Activated CD4-positive, alpha-beta T cell treated with anti-CD3 and anti-CD28 coated beads for 1 hour (primary cell): Measurements from ENCODE around the gene KCND2.

Experiments
- DNase-seq: peaks from one replicate; pipeline ENCODE4 v3.0.0-alpha.2; 2020

KCND2 gene

GRCh38 chr7:120412139-120413050 lies 139.4 kb downstream of the KCND2 start:
- no peak for DNase-seq

GRCh38 chr7:120413164-120413563 lies 140.2 kb downstream of the KCND2 start:
- no peak for DNase-seq

DNA sequence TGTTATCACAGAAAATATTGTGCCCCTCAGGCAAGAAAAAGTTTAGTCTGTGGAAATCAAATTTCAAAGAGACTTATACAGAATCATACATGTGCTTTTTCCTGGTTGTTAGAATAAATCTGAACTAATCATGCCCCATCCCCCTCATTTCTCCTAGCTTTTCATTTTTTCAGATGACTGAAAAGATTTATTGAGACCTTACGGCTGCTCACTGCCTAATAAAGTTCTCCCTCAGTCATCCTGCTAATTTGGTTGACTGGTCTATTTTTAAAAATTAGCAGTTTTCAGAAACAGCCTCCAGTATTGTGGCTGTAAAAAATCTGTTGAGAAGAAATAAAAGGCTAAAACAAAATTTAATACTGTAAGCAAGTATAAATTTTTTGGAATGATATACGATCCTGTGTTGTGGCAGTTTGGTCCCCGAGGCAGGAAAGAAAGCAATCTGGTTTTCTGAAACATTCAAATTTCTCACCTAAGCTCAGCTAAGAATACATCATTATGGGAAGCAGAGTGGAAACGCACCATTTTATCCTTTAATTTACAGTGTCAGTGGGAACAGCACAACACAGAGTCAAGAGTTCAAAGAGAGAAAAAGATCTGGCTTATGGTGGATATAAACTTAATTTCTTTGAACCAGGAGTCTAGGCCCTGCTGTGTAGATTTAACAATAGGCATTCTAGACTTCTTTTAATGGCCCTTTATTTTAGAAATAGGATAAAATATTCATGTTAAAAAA lies 144.4 kb downstream of the KCND2 start:
- no peak for DNase-seq

GRCh38 chr7:120421151-120421651 lies 148.2 kb downstream of the KCND2 start:
- DNase-seq, result no peak

- no peak for DNase-seq
Observed at GRCh38 chr7:120431016-120431415, 158.0 kb downstream of the KCND2 start.

DNA sequence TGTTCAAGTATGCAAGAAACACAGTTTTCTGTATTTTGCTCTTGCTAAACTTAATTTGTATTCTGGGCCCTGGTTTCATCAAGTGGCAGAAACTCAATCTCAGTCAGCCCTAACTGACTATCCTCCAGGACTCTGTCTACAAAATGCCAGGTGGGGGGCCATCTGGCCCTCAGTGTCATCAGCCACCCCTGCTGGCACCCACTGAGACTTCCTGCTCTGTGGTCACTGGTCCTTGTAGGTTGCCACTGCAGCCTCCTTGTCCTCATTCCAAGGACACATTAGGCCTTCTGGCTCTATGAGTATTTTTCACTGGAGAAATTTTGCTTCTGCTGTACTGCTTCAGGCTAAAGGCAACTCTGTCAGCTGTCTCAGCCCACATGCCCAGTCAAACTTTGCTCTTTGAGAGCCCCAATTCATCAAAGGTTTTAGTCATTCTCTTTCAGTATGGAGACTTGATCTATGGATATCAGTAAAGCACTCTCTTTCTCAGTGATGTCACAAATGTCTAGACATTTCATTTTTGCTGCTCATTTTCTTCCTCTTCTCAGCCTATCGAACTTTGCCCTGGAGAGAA lies 163.6 kb downstream of the KCND2 start:
- DNase-seq, result no peak

GRCh38 chr7:120441850-120442249 lies 168.9 kb downstream of the KCND2 start:
- no peak for DNase-seq

GRCh38 chr7:120442838-120443237 lies 169.9 kb downstream of the KCND2 start:
- DNase-seq, result no peak

DNA sequence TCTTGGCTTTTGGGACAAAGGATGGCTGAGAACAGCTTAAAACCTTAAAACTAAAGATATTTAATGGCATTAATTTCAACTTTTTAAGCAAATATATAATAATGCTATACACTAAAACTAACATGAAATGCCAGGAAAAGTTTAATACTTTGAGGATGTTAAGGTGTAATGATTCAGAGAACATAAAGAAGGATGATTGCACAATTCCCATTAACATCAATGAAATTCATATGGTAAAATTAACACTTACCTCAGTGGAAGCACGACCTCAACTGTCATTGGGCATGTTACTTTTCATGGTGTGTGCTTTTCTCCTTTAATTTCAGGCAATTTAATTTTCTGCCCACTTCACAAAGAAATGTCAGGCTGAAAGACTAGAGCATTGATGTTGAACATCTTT lies 171.7 kb downstream of the KCND2 start:
- no peak for DNase-seq

- DNase-seq, result no peak
Observed at GRCh38 chr7:120445276-120445675, 172.3 kb downstream of the KCND2 start.

- DNase-seq, result no peak
Observed at GRCh38 chr7:120452665-120453064, 179.7 kb downstream of the KCND2 start.

- DNase-seq, result no peak
Observed at GRCh38 chr7:120456699-120457098, 183.7 kb downstream of the KCND2 start.

GRCh38 chr7:120460949-120461348 lies 188.0 kb downstream of the KCND2 start:
- no peak for DNase-seq

DNA sequence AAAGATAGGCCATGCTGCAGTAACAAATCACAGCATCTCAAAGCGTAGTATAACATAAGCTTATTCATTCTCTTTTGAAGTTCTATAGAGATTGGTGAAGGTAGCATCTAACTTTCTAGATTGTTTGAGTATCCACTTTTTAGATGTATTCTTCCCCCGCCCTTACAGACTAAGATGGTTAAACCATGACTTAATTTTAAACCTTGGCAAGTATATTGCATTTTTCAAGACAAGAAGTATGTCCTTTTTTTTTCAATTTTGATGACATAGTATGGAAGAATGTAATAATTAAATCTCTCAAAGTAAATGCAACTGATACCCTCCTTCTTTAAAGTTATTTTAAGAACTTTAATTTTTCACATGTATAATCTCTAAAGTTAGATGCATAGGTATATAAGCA lies 190.0 kb downstream of the KCND2 start:
- DNase-seq, result no peak

- DNase-seq, result no peak
Observed at GRCh38 chr7:120464104-120464503, 191.1 kb downstream of the KCND2 start.

GRCh38 chr7:120467676-120468075 lies 194.7 kb downstream of the KCND2 start:
- DNase-seq, result no peak

DNA sequence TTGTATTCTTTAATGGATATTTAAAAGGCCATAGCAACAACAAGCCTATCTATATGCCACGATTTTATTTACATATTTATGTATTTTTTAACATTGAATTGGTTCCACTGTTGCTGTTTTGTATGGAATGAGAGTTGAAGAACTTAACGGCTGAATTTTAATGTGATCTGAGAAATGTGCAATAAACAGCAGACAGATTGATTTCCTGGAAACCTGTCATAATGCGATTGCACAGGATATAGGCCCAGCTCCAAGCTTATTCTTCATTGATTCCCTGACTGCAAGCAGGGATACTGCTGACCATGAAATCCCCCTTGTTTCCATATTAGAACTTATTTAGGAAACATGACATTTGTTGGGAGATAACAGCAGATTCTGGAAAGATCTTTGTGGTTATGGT lies 195.6 kb downstream of the KCND2 start:
- DNase-seq, result no peak

GRCh38 chr7:120472892-120473291 lies 199.9 kb downstream of the KCND2 start:
- no peak for DNase-seq

GRCh38 chr7:120473352-120473751 lies 200.4 kb downstream of the KCND2 start:
- DNase-seq, result no peak

DNA sequence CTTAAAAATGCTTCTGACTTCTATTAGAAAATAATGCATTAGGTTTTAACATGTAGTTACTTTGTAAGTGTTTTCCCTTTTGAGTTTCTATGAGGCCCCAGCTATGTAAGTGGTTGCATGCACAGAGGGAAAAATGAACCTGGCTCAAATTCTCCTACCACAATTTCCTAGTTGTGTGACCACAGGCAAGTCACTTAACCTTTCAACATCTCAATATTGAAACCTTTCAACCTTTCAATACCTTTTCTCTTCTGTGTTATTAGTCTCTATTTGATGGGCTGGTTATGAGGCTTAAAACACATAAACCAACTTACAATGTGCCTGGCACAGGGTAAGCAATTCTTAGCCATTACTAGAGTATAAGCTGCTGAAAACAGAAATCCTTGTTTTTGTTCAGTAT lies 203.0 kb downstream of the KCND2 start:
- DNase-seq, result no peak

- DNase-seq, result no peak
Observed at GRCh38 chr7:120480472-120480871, 207.5 kb downstream of the KCND2 start.

GRCh38 chr7:120480930-120481329 lies 208.0 kb downstream of the KCND2 start:
- DNase-seq, result no peak

GRCh38 chr7:120486164-120486563 lies 213.2 kb downstream of the KCND2 start:
- no peak for DNase-seq

DNA sequence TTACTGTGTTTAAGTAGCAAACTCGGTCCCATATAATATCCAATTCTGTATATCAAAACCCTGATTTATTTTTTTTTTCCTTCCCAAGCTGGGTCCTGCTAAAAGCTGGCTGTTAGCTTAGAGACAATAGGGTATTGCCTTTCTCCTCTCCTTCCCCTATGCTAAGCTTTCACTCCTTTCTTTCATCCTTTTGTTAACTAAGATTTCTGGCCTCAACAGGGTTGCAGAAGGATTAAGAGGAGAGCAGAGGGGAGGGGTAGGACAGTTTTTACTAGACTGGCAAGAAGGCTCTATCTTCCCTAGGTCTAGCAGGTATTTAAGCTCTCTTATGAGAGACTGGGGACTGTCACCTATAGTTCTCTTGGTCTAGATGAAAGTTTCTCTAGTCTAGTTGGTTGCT lies 229.2 kb downstream of the KCND2 start:
- DNase-seq, result no peak
